Gastroesophageal sphincter (tissue), 3 donors: Measurements from ENCODE around the gene MUC5AC.
"Not testable (repeated sequence)": the region's sequence is repeated elsewhere in the genome, so short reads cannot be mapped to it uniquely, and the experiment has no call there.

ENCODE experiments used
- CTCF ChIP-seq, 4 experiments: fragments of 200-600 bp in 2 of 4; fragments of 450-650 bp in 2 of 4; sonication (generic) in 1 of 4; IDR thresholded peaks; one replicate each; pipeline ENCODE4 v1.5.1; 2017 to 2019; ENCODE audit warnings: antibody characterized with exemption in 4 of 4, mild to moderate bottlenecking in 2 of 4, moderate library complexity in 2 of 4
- EP300 ChIP-seq: sonication (generic); formaldehyde crosslinking; IDR thresholded peaks from one replicate; pipeline ENCODE4 v1.6.1; 2017; ENCODE audit warnings: antibody characterized with exemption, mild to moderate bottlenecking
- POLR2AphosphoS5 ChIP-seq: sonication (generic); formaldehyde crosslinking; IDR thresholded peaks from one replicate; pipeline ENCODE4 v1.6.1; 2017; ENCODE audit warnings: antibody characterized with exemption

DNA sequence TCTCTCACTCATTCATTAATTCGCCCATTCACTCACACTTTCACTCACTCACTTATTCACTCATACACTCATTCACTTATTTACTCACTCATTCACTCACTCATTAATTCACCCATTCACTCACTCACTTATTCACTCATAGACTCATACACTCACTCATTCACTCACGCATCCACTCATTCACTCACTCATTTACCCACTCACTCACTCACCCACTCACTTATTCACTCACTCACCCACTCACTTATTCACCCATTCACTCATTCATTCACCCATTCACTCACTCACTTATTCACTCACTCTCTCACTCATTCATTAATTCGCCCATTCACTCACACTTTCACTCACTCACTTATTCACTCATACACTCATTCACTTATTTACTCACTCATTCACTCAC is 3.1 kb upstream of the MUC5AC start:
- not testable (repeated sequence) for TF ChIP-seq CTCF (IDR thresholded peaks at IDR 0.05); POLR2AphosphoS5; EP300
